GM18858 (cell line): Measurements from ENCODE around the gene MCIDAS.

ENCODE experiments used
- ATAC-seq: cut with Tn5 transposase; IDR thresholded peaks from one replicate; pipeline ENCODE4 v1.9.1; 2021; ENCODE audit not compliant: unreplicated experiment

The MCIDAS gene

GRCh38 chr5:55222985-55223811, 3.9 kb downstream of the MCIDAS start:
- no peak for ATAC-seq

- no peak for ATAC-seq
Observed at GRCh38 chr5:55222092-55222984, 4.8 kb downstream of the MCIDAS start.

GRCh38 chr5:55220433-55221185, 6.5 kb downstream of the MCIDAS start:
- ATAC-seq: no peak

GRCh38 chr5:55219770-55220169, 7.3 kb downstream of the MCIDAS start:
- ATAC-seq: no peak

- no peak for ATAC-seq
Observed at GRCh38 chr5:55218967-55219366, 8.1 kb downstream of the MCIDAS start.

- ATAC-seq: no peak
Observed at GRCh38 chr5:55211184-55211874, 15.8 kb downstream of the MCIDAS start.

- no peak for ATAC-seq
Observed at GRCh38 chr5:55205001-55205400, 22.1 kb downstream of the MCIDAS start.

- ATAC-seq: no peak
Observed at GRCh38 chr5:55191165-55191564, 36.0 kb downstream of the MCIDAS start.

- no peak for ATAC-seq
Observed at GRCh38 chr5:55188656-55189540, 38.2 kb downstream of the MCIDAS start.

GRCh38 chr5:55187370-55187769, 39.7 kb downstream of the MCIDAS start:
- ATAC-seq: no peak

- no peak for ATAC-seq
Observed at GRCh38 chr5:55180016-55180415, 47.1 kb downstream of the MCIDAS start.

- no peak for ATAC-seq
Observed at GRCh38 chr5:55177078-55177477, 50.0 kb downstream of the MCIDAS start.

GRCh38 chr5:55176176-55176818, 50.8 kb downstream of the MCIDAS start:
- ATAC-seq: no peak

- ATAC-seq: no peak
Observed at GRCh38 chr5:55175781-55176175, 51.3 kb downstream of the MCIDAS start.

GRCh38 chr5:55173687-55174230, 53.4 kb downstream of the MCIDAS start:
- peak; percentile 7 for ATAC-seq

- ATAC-seq: peak; percentile 70
Observed at GRCh38 chr5:55172937-55173686, 54.0 kb downstream of the MCIDAS start, which contains the start of gene CDC20B. Gene CDC20B, minus strand, starts transcription at chr5:55173177. Its CDS starts 177 bp downstream, at chr5:55173000.

- peak; percentile 54 for ATAC-seq
Observed at GRCh38 chr5:55172051-55172899, 54.8 kb downstream of the MCIDAS start.
